ENCODE results near the gene SPRED3.

GRCh38 chr19:38421856-38422255 lies 33.4 kb downstream of the SPRED3 start:
- TF ChIP-seq CTCF (IDR thresholded peaks at IDR 0.05; ENCODE audit: low read depth, low read length, missing input control) = no peak
- no peak for TF ChIP-seq REST (IDR thresholded peaks at IDR 0.05)
- TF ChIP-seq MAX (IDR thresholded peaks at IDR 0.05) = no peak
- no peak for TF ChIP-seq ZBTB33 (IDR thresholded peaks at IDR 0.05)
- no peak for TF ChIP-seq YY1 (IDR thresholded peaks at IDR 0.05)
- TF ChIP-seq TAF1 (conservative IDR thresholded peaks at IDR 0.05) = no peak
- TF ChIP-seq ATF3 (IDR thresholded peaks at IDR 0.05) = no peak

Data from liver (tissue), 3 donors.